ENCODE measurements around the gene NLRC3.

Gene NLRC3

GRCh38 chr16:3578121-3578520 lies 918 bp upstream of the NLRC3 start:
- Histone ChIP-seq H3K27me3 (ENCODE audit: insufficient read depth, poor library complexity, severe bottlenecking) (no peaks in the 10 kb centered on the region), H3K4me3 (replicated peaks; ENCODE audit: insufficient read depth, low read length) (no peak overlapping the region), H3K27ac (replicated peaks) (peak overlapping the region; percentile 19; the same call in 1 of the 2 replicates)
- DNase-seq (ENCODE audit: low read depth in 1 of 2, low spot score in 1 of 2): no peak
- TF ChIP-seq, protein P1, sequence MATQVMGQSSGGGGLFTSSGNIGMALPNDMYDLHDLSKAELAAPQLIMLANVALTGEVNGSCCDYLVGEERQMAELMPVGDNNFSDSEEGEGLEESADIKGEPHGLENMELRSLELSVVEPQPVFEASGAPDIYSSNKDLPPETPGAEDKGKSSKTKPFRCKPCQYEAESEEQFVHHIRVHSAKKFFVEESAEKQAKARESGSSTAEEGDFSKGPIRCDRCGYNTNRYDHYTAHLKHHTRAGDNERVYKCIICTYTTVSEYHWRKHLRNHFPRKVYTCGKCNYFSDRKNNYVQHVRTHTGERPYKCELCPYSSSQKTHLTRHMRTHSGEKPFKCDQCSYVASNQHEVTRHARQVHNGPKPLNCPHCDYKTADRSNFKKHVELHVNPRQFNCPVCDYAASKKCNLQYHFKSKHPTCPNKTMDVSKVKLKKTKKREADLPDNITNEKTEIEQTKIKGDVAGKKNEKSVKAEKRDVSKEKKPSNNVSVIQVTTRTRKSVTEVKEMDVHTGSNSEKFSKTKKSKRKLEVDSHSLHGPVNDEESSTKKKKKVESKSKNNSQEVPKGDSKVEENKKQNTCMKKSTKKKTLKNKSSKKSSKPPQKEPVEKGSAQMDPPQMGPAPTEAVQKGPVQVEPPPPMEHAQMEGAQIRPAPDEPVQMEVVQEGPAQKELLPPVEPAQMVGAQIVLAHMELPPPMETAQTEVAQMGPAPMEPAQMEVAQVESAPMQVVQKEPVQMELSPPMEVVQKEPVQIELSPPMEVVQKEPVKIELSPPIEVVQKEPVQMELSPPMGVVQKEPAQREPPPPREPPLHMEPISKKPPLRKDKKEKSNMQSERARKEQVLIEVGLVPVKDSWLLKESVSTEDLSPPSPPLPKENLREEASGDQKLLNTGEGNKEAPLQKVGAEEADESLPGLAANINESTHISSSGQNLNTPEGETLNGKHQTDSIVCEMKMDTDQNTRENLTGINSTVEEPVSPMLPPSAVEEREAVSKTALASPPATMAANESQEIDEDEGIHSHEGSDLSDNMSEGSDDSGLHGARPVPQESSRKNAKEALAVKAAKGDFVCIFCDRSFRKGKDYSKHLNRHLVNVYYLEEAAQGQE (IDR thresholded peaks at IDR 0.05; ENCODE audit: insufficient replicate concordance, low read depth): no peak
- TF ChIP-seq GABPA (IDR thresholded peaks at IDR 0.05; ENCODE audit: low read depth) (no peak), POLR2AphosphoS5 (IDR thresholded peaks at IDR 0.05; ENCODE audit: low read depth) (no peak), SPI1 (IDR thresholded peaks at IDR 0.05; ENCODE audit: borderline replicate concordance, low read depth) (no peak), CTCF (IDR thresholded peaks at IDR 0.05; ENCODE audit: insufficient read depth, low read length) (no peak)

- Histone ChIP-seq H3K27me3 (ENCODE audit: insufficient read depth, poor library complexity, severe bottlenecking) (no peaks in the 10 kb centered on the region), H3K27ac (replicated peaks) (no peak overlapping the region), H3K4me3 (replicated peaks; ENCODE audit: insufficient read depth, low read length) (no peak overlapping the region)
- TF ChIP-seq SPI1 (IDR thresholded peaks at IDR 0.05; ENCODE audit: borderline replicate concordance, low read depth) (no peak), POLR2AphosphoS5 (IDR thresholded peaks at IDR 0.05; ENCODE audit: low read depth) (no peak), GABPA (IDR thresholded peaks at IDR 0.05; ENCODE audit: low read depth) (no peak)
- TF ChIP-seq, protein P1 (IDR thresholded peaks at IDR 0.05; ENCODE audit: insufficient replicate concordance, low read depth): no peak
- no peak for DNase-seq (ENCODE audit: low read depth in 1 of 2, low spot score in 1 of 2)
Observed at GRCh38 chr16:3576211-3576610, 992 bp downstream of the NLRC3 start.

DNA sequence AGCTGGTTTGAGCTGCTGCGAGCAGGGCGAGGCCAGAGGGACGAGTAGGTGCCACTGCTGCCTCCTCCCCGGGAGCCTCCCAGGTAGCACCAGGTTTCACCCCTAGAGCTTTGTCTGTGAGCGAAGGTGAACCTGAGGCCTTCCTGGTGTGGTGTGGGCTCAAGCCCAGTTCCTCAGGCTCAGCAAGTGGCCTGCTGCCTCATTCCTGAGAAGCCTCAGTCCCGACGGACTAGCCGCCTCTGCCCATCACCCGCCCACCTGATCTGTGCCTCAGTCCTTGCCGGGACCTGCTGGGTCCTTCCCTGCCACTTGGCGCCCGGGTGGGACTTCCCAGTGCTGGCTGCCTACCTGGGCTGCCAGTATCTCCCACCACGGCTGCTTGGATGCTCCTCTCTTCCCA lies 1.7 kb downstream of the NLRC3 start:
- Histone ChIP-seq H3K27ac (replicated peaks) (no peak overlapping the region), H3K4me3 (replicated peaks; ENCODE audit: insufficient read depth, low read length) (no peak overlapping the region), H3K27me3 (ENCODE audit: insufficient read depth, poor library complexity, severe bottlenecking) (no peaks in the 10 kb centered on the region)
- TF ChIP-seq, protein P1 (IDR thresholded peaks at IDR 0.05; ENCODE audit: insufficient replicate concordance, low read depth): no peak
- no peak for TF ChIP-seq POLR2AphosphoS5 (IDR thresholded peaks at IDR 0.05; ENCODE audit: low read depth)
- TF ChIP-seq SPI1 (IDR thresholded peaks at IDR 0.05; ENCODE audit: borderline replicate concordance, low read depth): no peak
- no peak for TF ChIP-seq GABPA (IDR thresholded peaks at IDR 0.05; ENCODE audit: low read depth)
- TF ChIP-seq CTCF (IDR thresholded peaks at IDR 0.05; ENCODE audit: insufficient read depth, low read length): no peak
- no peak for DNase-seq (ENCODE audit: low read depth in 1 of 2, low spot score in 1 of 2)

Measured in HL-60 (cell line).